Endothelial cell of umbilical vein (primary cell): ENCODE results near the gene PKD1. TPM values are rescaled to one million over a fixed set of nuclear protein-coding genes. Genes with fewer than 3 reads are reported as not detected.

Experiments used
- BruUV-seq: library from RNA; stranded (reverse); fragments of 400-500 nt; replicated peaks from 2 replicates; lab custom pipeline; 2021; lab: Mats Ljungman, UMichigan
- CTCF ChIA-PET: fragments of 300-600, 350-600 bp; sonication (Branson Sonifier 250); formaldehyde crosslinking; loops from one replicate; lab custom pipeline; 2021; ENCODE audit warnings: antibody characterized with exemption, inconsistent platforms; lab: Charles Lee
- POLR2A ChIA-PET: fragments of 300-600, 350-600 bp; sonication (Branson Sonifier 250); formaldehyde crosslinking; loops from one replicate; lab custom pipeline; 2021; ENCODE audit warnings: antibody characterized with exemption, inconsistent platforms; lab: Charles Lee
- DNase-seq: peaks from one replicate; pipeline ENCODE4 v3.0.0-alpha.2; 2011; ENCODE audit warnings: low read depth, low spot score
- FAIRE-seq: peaks from 2 replicates; lab custom pipeline; 2011; peaks lifted over from hg19 to GRCh38; lab: Jason Lieb, UNC
- H2AFZ ChIP-seq: 2 replicates; pipeline ENCODE4 v1.6.0; 2012; ENCODE audit warnings: low read depth, low read length, control low read depth, inconsistent platforms
- H3K27ac ChIP-seq: 2 replicates; pipeline ENCODE4 v1.5.1; 2011; ENCODE audit warnings: low read depth, mild to moderate bottlenecking, control low read depth, low read length, moderate library complexity; ENCODE audit not compliant: insufficient read depth
- H3K27me3 ChIP-seq, 2 experiments: 2 replicates each; pipeline versions ENCODE4 v1.6.0 to v1.6.1; 2011; ENCODE audit warnings: low read length in 2 of 2, mixed read lengths in 1 of 2; ENCODE audit not compliant: control insufficient read depth in 2 of 2, insufficient read depth in 2 of 2
- H3K36me3 ChIP-seq, 2 experiments: 2 replicates in 1 of 2; 3 replicates in 1 of 2; pipeline ENCODE4 v1.5.1; 2011; ENCODE audit warnings: low read length in 2 of 2, mild to moderate bottlenecking in 1 of 2, moderate library complexity in 1 of 2; ENCODE audit not compliant: control insufficient read depth in 2 of 2, insufficient read depth in 2 of 2; ENCODE audit errors: extremely low read depth in 1 of 2
- H3K4me1 ChIP-seq: 3 replicates; pipeline ENCODE4 v1.5.1; 2011; ENCODE audit warnings: mild to moderate bottlenecking, low read length; ENCODE audit not compliant: control insufficient read depth, insufficient read depth; ENCODE audit errors: extremely low read depth
- H3K4me2 ChIP-seq: 2 replicates; pipeline ENCODE4 v1.6.1; 2011; ENCODE audit warnings: low read length, control low read depth, mixed read lengths; ENCODE audit not compliant: insufficient read depth
- H3K4me3 ChIP-seq, 3 experiments: fragments of 200-600 bp in 1 of 3; sonication (generic), shearing (Covaris generic) in 1 of 3; replicated peaks in 1 of 3; 2 replicates each; pipeline ENCODE4 v1.5.1; 2011 to 2016; ENCODE audit warnings: control low read depth in 3 of 3, low read length in 3 of 3, mild to moderate bottlenecking in 2 of 3, inconsistent platforms in 1 of 3, low read depth in 1 of 3, moderate library complexity in 1 of 3; ENCODE audit not compliant: insufficient read depth in 1 of 3
- H3K79me2 ChIP-seq: 2 replicates; pipeline ENCODE4 v1.6.0; 2012; ENCODE audit warnings: low read length, inconsistent platforms; ENCODE audit not compliant: control insufficient read depth, insufficient read depth
- H3K9ac ChIP-seq: replicated peaks from 2 replicates; pipeline ENCODE3; 2011; ENCODE audit warnings: low read length, control low read depth; ENCODE audit not compliant: insufficient read depth; ENCODE audit errors: extremely low read depth
- H3K9me1 ChIP-seq: replicated peaks from 3 replicates; pipeline ENCODE4 v1.6.0; 2011; ENCODE audit warnings: mild to moderate bottlenecking, low read length; ENCODE audit not compliant: control insufficient read depth, insufficient read depth; ENCODE audit errors: extremely low read depth
- H3K9me3 ChIP-seq: replicated peaks from 2 replicates; pipeline ENCODE4 v1.5.1; 2012; ENCODE audit warnings: low read length, inconsistent platforms; ENCODE audit not compliant: control insufficient read depth, insufficient read depth
- H4K20me1 ChIP-seq: replicated peaks from 2 replicates; pipeline ENCODE3; 2011; ENCODE audit warnings: mild to moderate bottlenecking, low read length; ENCODE audit not compliant: control insufficient read depth, insufficient read depth; ENCODE audit errors: extremely low read depth
- CTCF ChIP-seq, 2 donors: IDR thresholded peaks; 1 replicate in 1 of 2; 2 replicates in 1 of 2; pipeline ENCODE4 v1.5.1; 2011; ENCODE audit warnings: low read length in 2 of 2, mild to moderate bottlenecking in 2 of 2, moderate library complexity in 2 of 2, control low read depth in 1 of 2, inconsistent platforms in 1 of 2, low read depth in 1 of 2; ENCODE audit not compliant: insufficient read depth in 1 of 2; ENCODE audit errors: extremely low read depth in 1 of 2
- EZH2 ChIP-seq: IDR thresholded peaks from 2 replicates; pipeline ENCODE4 v1.6.1; 2012; ENCODE audit warnings: borderline replicate concordance, low read depth, mild to moderate bottlenecking, moderate library complexity, low read length, inconsistent platforms; ENCODE audit not compliant: severe bottlenecking
- FOS ChIP-seq: IDR thresholded peaks from 2 replicates; pipeline ENCODE4 v1.6.1; 2011; ENCODE audit warnings: mild to moderate bottlenecking, low read length, moderate library complexity, borderline replicate concordance; ENCODE audit not compliant: insufficient read depth
- GATA2 ChIP-seq: IDR thresholded peaks from 2 replicates; pipeline ENCODE4 v1.7.0; 2011; ENCODE audit warnings: low read depth, mild to moderate bottlenecking, moderate library complexity, mixed read lengths, low read length; ENCODE audit not compliant: insufficient read length, insufficient read depth
- JUN ChIP-seq: IDR thresholded peaks from 2 replicates; pipeline ENCODE4 v1.6.1; 2011; ENCODE audit warnings: borderline replicate concordance, low read depth; ENCODE audit not compliant: insufficient read length, insufficient read depth
- MYC ChIP-seq: IDR thresholded peaks from one replicate; pipeline ENCODE4 v1.6.1; 2011; ENCODE audit warnings: mild to moderate bottlenecking, low read depth, low read length
- POLR2A ChIP-seq: IDR thresholded peaks from 2 replicates; pipeline ENCODE4 v1.6.1; 2012; ENCODE audit warnings: low read depth, mild to moderate bottlenecking, control low read depth, low read length
- POLR2AphosphoS5 ChIP-seq: IDR thresholded peaks from 2 replicates; pipeline ENCODE4 v1.6.1; 2012; ENCODE audit warnings: low read depth, mild to moderate bottlenecking, control low read depth, low read length, moderate library complexity; ENCODE audit not compliant: insufficient read depth
- dilution Hi-C: fragments of 300-500 bp; cut with MboI; formaldehyde crosslinking; loops from one replicate; pipeline ENCODE4 v1.15.0; 2019; ENCODE audit warnings: low sequenced_read_pairs; ENCODE audit not compliant: extremely low pct_ligation_motif_present
- intact Hi-C: fragments of 100-400 bp; cut with micrococcal nuclease; formaldehyde crosslinking; loops from one replicate; pipeline ENCODE4 v1.10.0; 2022
- polyA plus RNA-seq, 4 experiments: library from polyadenylated mRNA; depleted of rRNA in 3 of 4; stranded (reverse) in 3 of 4; unstranded in 1 of 4; fragments of >200 nt; gene quantifications; 2 replicates each; pipeline versions ENCODE4 v1.2.1 to v1.2.3, GENCODE V29; 2011 to 2012; ENCODE audit warnings: missing spikeins in 1 of 4
- total RNA-seq: library from RNA; stranded (reverse); gene quantifications from 2 replicates; pipeline ENCODE4 v1.2.3, GENCODE V29; 2021
- TF ChIP-seq, protein P1 (sequence below): IDR thresholded peaks from 2 replicates; pipeline ENCODE4 v1.6.1; 2011; ENCODE audit not compliant: insufficient read depth, insufficient read length

The PKD1 gene
- total and polyA plus RNA-seq, 2 donors (not counting 3 experiments of a cell fraction or from before 2014, with no cell fraction given): 52.5 to 102 TPM

GRCh38 chr16:2048116-2048543 lies 87.6 kb downstream of the PKD1 start:
- H3K27ac ChIP-seq: no peak overlapping the region
- H3K4me2 ChIP-seq: peak overlapping the region; percentile 97
- no peaks in the 10 kb centered on the region for H4K20me1 ChIP-seq
- peak overlapping the region; percentile 81 for H2AFZ ChIP-seq
- no peaks in the 10 kb centered on the region for H3K9me3 ChIP-seq
- intact Hi-C loops: no loop called here
- dilution Hi-C loops: loop anchor here (25.0 kb wide), 1 partner anchor 114 kb away; the partner anchor contains the start of gene TRAF7
- peaks cover 35% of the 10 kb centered on the region for H3K4me1 ChIP-seq
- TF ChIP-seq JUN (no peak), EZH2 (no peak)
- FAIRE-seq: no peak
- peaks cover 0 to 11% of the 10 kb centered on the region in 2 experiments for H3K36me3 ChIP-seq
- H3K9ac ChIP-seq: peak overlapping the region; percentile 72
- CTCF ChIA-PET: interaction anchor here (0.8 to 3.7 kb wide), 10 partner anchors 8 to 203 kb away, joined by 3 to 28 read pairs (median 5); partner anchors contain the start of gene ECI1
- peak overlapping the region; percentile 67 to 82 (median 72) for H3K4me3 ChIP-seq
- H3K79me2 ChIP-seq: peaks cover 10% of the 10 kb centered on the region
- POLR2A ChIA-PET: interaction anchor here (2.4 kb wide), 1 partner anchor 107 kb away, joined by 7 read pairs; the partner anchor contains the start of gene TRAF7
- no peaks in the 10 kb centered on the region for H3K27me3 ChIP-seq
- DNase-seq: no peak
- no peaks in the 10 kb centered on the region for H3K9me1 ChIP-seq
- BruUV-seq: TSS peak; percentile 31

DNA sequence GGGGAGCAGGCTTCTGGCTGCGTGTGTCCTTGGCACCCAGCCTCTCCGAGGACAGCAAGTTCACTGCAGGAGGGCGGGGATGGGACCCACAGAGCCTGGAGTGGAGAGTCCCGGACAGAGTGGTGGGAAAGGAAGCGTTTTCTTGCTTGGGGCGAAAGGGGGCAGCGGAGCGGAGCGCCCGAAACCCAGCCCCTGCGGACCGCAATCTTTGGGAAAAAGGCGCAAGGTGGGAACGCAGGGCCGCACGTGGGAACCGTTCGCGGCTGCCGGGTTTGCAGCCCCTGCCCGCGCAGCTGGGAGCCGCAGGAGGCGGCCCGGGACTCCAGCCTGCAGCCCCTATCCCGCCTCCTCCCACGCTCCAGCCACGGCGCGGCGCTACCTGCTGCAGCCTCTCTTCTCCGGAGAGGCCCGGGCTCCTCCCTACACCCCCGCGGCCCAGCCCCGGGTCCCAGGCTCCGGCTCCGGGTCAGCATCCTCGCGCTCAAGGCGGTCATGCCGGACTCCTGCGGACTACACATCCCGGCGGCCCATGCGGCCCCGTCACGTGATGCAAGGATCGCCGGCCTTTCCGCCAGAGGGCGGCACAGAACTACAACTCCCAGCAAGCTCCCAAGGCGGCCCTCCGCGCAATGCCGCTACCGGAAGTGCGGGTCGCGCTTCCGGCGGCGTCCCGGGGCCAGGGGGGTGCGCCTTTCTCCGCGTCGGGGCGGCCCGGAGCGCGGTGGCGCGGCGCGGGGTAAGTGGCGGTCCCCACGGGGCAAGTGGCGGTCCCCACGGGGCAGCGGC lies 88.2 kb downstream of the PKD1 start, which contains the start of the genes NTHL1 and TSC2:
Gene NTHL1, minus strand, starts transcription at position 505 of the 786 bp plus-strand sequence. Its CDS starts 11 bp downstream, at position 494.
Gene TSC2, plus strand, starts transcription at position 656 of the 786 bp plus-strand sequence. CDS start 631 bp downstream, outside the sequence.
- BruUV-seq: no TSS peak
- dilution Hi-C loops (loop anchor here (25.0 kb wide), 1 partner anchor 115 kb away; the partner anchor contains the start of gene TRAF7), intact Hi-C loops (loop anchor here (1.0 to 2.0 kb wide), 3 partner anchors 14 to 108 kb away; partner anchors contain the start of gene TRAF7)
- FAIRE-seq: peak; percentile 94
- peaks cover 0 to 7% of the 10 kb centered on the region in 2 experiments for H3K36me3 ChIP-seq
- H2AFZ ChIP-seq: peak within 1 kb of the TSS; percentile 81
- no peaks in the 10 kb centered on the region for H3K27me3 ChIP-seq
- peak within 1 kb of the TSS; percentile 97 for H3K4me2 ChIP-seq
- H3K27ac ChIP-seq: no peak within 1 kb of the TSS
- H3K9me1 ChIP-seq: no peaks in the 10 kb centered on the region
- DNase-seq: peak; percentile 97
- TF ChIP-seq FOS (no peak), CTCF (IDR thresholded peaks at IDR 0.05; ENCODE audit: extremely low read depth in 1 of 2, insufficient read depth in 1 of 2, low read depth in 1 of 2, low read length in 2 of 2) (peak in 1 of 2 donors; percentile 35), POLR2A (peak; percentile 88), JUN (no peak), EZH2 (no peak), MYC (no peak), POLR2AphosphoS5 (peak; percentile 88), GATA2 (no peak)
- TF ChIP-seq, protein P1, sequence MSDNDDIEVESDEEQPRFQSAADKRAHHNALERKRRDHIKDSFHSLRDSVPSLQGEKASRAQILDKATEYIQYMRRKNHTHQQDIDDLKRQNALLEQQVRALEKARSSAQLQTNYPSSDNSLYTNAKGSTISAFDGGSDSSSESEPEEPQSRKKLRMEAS: peak; percentile 95
- H3K9ac ChIP-seq: peak within 1 kb of the TSS; percentile 72
- ChIA-PET CTCF (interaction anchor here (0.6 to 3.7 kb wide), 11 partner anchors 9 to 204 kb away, joined by 3 to 28 read pairs (median 4); partner anchors contain the start of gene ECI1), POLR2A (interaction anchor here (1.1 to 2.4 kb wide), 2 partner anchors 83 to 108 kb away, joined by 4 to 7 read pairs; partner anchors contain the start of genes RPS2 and TRAF7)
- peaks cover 35% of the 10 kb centered on the region for H3K4me1 ChIP-seq
- H3K9me3 ChIP-seq: no peaks in the 10 kb centered on the region
- peaks cover 10% of the 10 kb centered on the region for H3K79me2 ChIP-seq
- peak within 1 kb of the TSS; percentile 67 to 82 (median 72) for H3K4me3 ChIP-seq
- H4K20me1 ChIP-seq: no peaks in the 10 kb centered on the region
